ENCODE data around the gene NDUFA8.

DNA sequence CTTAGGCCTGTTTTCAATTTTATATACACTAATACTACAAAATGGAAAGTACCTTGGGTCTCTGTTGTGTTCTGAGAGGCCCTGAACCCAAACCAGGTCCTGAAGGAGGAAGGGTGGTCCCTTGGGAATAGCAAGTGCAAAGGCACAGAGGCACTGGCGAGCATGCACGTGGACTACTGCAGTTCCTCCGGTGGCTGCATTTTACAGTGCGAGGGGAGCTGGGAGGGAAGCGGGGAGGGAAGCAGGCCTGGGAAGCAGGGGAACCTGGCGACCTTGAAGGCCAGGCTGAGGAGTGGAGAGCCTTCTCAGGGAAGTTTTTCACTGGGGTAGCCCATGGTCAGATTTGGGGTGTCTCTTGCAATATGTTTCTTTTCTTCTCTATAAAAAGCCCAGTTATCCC, 34.1 kb upstream of the NDUFA8 start:
- TF ChIP-seq, protein P1, sequence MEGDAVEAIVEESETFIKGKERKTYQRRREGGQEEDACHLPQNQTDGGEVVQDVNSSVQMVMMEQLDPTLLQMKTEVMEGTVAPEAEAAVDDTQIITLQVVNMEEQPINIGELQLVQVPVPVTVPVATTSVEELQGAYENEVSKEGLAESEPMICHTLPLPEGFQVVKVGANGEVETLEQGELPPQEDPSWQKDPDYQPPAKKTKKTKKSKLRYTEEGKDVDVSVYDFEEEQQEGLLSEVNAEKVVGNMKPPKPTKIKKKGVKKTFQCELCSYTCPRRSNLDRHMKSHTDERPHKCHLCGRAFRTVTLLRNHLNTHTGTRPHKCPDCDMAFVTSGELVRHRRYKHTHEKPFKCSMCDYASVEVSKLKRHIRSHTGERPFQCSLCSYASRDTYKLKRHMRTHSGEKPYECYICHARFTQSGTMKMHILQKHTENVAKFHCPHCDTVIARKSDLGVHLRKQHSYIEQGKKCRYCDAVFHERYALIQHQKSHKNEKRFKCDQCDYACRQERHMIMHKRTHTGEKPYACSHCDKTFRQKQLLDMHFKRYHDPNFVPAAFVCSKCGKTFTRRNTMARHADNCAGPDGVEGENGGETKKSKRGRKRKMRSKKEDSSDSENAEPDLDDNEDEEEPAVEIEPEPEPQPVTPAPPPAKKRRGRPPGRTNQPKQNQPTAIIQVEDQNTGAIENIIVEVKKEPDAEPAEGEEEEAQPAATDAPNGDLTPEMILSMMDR (IDR thresholded peaks at IDR 0.05): no peak
- TF ChIP-seq SMAD3 (CRISPR knock-in tag; IDR thresholded peaks at IDR 0.05; ENCODE audit: borderline replicate concordance): no peak
- no peak for TF ChIP-seq NR1H2 (CRISPR knock-in tag; IDR thresholded peaks at IDR 0.05)
- TF ChIP-seq, protein P2, sequence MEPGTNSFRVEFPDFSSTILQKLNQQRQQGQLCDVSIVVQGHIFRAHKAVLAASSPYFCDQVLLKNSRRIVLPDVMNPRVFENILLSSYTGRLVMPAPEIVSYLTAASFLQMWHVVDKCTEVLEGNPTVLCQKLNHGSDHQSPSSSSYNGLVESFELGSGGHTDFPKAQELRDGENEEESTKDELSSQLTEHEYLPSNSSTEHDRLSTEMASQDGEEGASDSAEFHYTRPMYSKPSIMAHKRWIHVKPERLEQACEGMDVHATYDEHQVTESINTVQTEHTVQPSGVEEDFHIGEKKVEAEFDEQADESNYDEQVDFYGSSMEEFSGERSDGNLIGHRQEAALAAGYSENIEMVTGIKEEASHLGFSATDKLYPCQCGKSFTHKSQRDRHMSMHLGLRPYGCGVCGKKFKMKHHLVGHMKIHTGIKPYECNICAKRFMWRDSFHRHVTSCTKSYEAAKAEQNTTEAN (CRISPR knock-in tag; IDR thresholded peaks at IDR 0.05): no peak

Data from WTC11 (cell line).